Sigmoid colon (tissue), 4 donors: Measurements from ENCODE around the gene SERPINH1.

ENCODE experiments used
- EP300 ChIP-seq, 4 donors: sonication (generic); formaldehyde crosslinking; IDR thresholded peaks; one replicate each; pipeline ENCODE4 v1.6.1; 2017; ENCODE audit warnings: antibody characterized with exemption in 4 of 4
- POLR2A ChIP-seq, 2 donors: fragments of 450-650 bp; IDR thresholded peaks; one replicate each; pipeline ENCODE4 v1.6.1; 2016; ENCODE audit warnings: antibody characterized with exemption in 2 of 2, mild to moderate bottlenecking in 2 of 2, moderate library complexity in 2 of 2
- POLR2AphosphoS5 ChIP-seq, 4 donors: sonication (generic); formaldehyde crosslinking; IDR thresholded peaks; one replicate each; pipeline ENCODE4 v1.6.1; 2017; ENCODE audit warnings: antibody characterized with exemption in 4 of 4
- TF ChIP-seq, protein P1 (sequence below), 4 experiments: fragments of 450-650 bp in 3 of 4; fragments of 200-600 bp in 1 of 4; IDR thresholded peaks; one replicate each; pipeline ENCODE4 v1.5.1; 2016 to 2019; ENCODE audit warnings: antibody characterized with exemption in 4 of 4, mild to moderate bottlenecking in 3 of 4, moderate library complexity in 2 of 4

DNA sequence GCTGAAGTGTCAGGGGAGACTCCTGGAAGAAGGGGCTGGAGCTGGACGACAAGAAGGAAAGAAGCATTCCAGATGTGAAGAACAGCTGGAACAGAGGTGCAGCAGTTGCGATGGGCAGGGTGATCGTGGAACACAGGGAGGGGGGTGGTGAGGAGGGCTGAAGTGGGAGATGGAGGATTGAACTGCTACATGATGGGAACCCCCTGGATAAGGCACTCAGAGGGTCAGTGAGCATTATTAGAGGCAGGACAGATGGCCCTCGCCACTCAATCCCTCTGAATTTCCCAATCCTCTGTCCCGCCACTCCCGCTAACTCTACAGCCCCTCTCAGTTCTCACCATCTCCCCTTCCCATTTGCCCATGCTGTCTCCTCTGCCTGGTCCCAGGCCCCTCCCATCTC lies 14.0 kb downstream of the SERPINH1 start:
- TF ChIP-seq, protein P1, sequence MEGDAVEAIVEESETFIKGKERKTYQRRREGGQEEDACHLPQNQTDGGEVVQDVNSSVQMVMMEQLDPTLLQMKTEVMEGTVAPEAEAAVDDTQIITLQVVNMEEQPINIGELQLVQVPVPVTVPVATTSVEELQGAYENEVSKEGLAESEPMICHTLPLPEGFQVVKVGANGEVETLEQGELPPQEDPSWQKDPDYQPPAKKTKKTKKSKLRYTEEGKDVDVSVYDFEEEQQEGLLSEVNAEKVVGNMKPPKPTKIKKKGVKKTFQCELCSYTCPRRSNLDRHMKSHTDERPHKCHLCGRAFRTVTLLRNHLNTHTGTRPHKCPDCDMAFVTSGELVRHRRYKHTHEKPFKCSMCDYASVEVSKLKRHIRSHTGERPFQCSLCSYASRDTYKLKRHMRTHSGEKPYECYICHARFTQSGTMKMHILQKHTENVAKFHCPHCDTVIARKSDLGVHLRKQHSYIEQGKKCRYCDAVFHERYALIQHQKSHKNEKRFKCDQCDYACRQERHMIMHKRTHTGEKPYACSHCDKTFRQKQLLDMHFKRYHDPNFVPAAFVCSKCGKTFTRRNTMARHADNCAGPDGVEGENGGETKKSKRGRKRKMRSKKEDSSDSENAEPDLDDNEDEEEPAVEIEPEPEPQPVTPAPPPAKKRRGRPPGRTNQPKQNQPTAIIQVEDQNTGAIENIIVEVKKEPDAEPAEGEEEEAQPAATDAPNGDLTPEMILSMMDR (IDR thresholded peaks at IDR 0.05): no peak
- TF ChIP-seq POLR2AphosphoS5 (IDR thresholded peaks at IDR 0.05) (no peak), POLR2A (IDR thresholded peaks at IDR 0.05) (no peak), EP300 (IDR thresholded peaks at IDR 0.05) (no peak)
